ENCODE results near the gene PPP1R9B.

Gene PPP1R9B

DNA sequence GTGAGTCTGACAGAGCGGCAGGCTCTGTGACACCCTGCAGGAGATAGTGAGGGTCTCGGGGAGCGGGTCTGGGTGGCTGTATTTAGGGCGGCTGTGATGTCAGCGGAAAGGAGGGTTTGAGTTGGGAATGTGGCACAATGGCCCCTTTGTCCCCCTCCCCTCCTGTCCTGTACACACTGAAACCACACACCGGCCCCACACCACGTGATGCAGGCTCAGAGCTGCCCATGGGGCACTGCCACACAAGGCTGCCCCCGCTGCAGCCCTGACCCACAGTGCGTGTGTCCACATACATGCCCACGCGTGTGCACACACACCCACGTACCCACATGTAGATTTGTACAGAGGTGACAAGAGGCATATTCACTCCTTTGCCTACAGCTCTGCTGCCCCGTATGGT is 30.7 kb upstream of the PPP1R9B start:
- Histone ChIP-seq H3K27ac (replicated peaks; ENCODE audit: low read length) (no peak overlapping the region), H2BK5ac (ENCODE audit: low read length) (no peak overlapping the region), H3K14ac (ENCODE audit: low read length) (peak overlapping the region; percentile 64), H4K8ac (ENCODE audit: low read depth, low read length) (peak overlapping the region; percentile 57), H3K9me3 (replicated peaks in 1 of 2; ENCODE audit: control insufficient read depth in 2 of 2, insufficient read depth in 1 of 2, low read depth in 1 of 2, low read length in 2 of 2) (peaks cover 0 to 3% of the 10 kb centered on the region in 2 donors), H3K36me3 (replicated peaks in 1 of 2; ENCODE audit: control insufficient read depth in 2 of 2, insufficient read depth in 2 of 2, low read length in 2 of 2) (peaks cover 0 to under 1% of the 10 kb centered on the region in 2 donors), H2BK12ac (ENCODE audit: low read length) (peak overlapping the region; percentile 8), H4K91ac (ENCODE audit: low read depth, low read length, poor library complexity) (peak overlapping the region; percentile 62), H3K79me1 (ENCODE audit: low read depth, low read length) (peaks cover 4% of the 10 kb centered on the region), H3K18ac (ENCODE audit: low read length) (peak overlapping the region; percentile 83), H2AFZ (ENCODE audit: low read length) (peak overlapping the region; percentile 5), H3K9ac (ENCODE audit: low read depth, low read length, poor library complexity) (peak overlapping the region; percentile 16), H2BK15ac (ENCODE audit: low read length) (peak overlapping the region; percentile 8), H2BK120ac (ENCODE audit: low read depth, low read length) (peak overlapping the region; percentile 6), H3K4me1 (ENCODE audit: control insufficient read depth in 2 of 2, insufficient read depth in 1 of 2, low read depth in 1 of 2, low read length in 2 of 2) (peaks cover 34 to 47% of the 10 kb centered on the region in 2 donors), H3K4me3 (ENCODE audit: low read length in 2 of 2) (no peak overlapping the region), H3K4me2 (ENCODE audit: insufficient read depth, low read length, poor library complexity, severe bottlenecking) (no peak overlapping the region), H3K27me3 (ENCODE audit: control insufficient read depth in 3 of 3, insufficient read depth in 3 of 3, low read depth in 1 of 3, low read length in 3 of 3) (peaks cover 0 to 9% (median 0%) of the 10 kb centered on the region in 3 experiments), H3K4ac (ENCODE audit: low read length) (peak overlapping the region; percentile 97), H2AK5ac (ENCODE audit: low read depth, low read length) (peak overlapping the region; percentile 96), H3K23ac (ENCODE audit: low read depth, low read length, poor library complexity) (no peak overlapping the region)
- WGBS, 2 donors (ENCODE audit: extremely low coverage in 2 of 2, insufficient read length in 2 of 2, insufficient replicate concordance in 1 of 2), result no CpG with 5 or more reads among the region's 13 CpGs
- DNase-seq (ENCODE audit: low spot score), result no peak

DNA sequence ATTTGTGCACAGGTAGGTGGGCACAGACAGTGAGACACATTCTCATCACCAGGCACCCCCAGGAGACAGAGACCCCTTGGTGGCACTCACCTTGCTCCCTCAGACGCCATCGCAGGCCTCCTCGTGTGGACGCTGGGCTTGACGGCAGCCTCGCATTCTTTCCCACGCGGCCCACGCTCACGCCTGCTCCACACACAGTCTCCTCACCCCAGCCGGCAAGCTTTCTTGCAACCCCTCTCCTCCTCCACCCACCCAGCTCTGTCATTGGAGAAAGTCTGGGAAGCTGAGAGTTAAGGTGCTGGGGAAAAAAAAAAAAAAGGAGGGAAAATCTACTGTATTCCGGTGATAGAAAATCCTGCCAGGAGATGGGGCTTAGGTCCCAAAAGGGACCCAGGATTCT is 30.1 kb upstream of the PPP1R9B start:
- Histone ChIP-seq H4K8ac (ENCODE audit: low read depth, low read length) (no peak overlapping the region), H3K36me3 (replicated peaks in 1 of 2; ENCODE audit: control insufficient read depth in 2 of 2, insufficient read depth in 2 of 2, low read length in 2 of 2) (no peaks in the 10 kb centered on the region), H4K91ac (ENCODE audit: low read depth, low read length, poor library complexity) (peak overlapping the region; percentile 93), H3K14ac (ENCODE audit: low read length) (no peak overlapping the region), H3K9ac (ENCODE audit: low read depth, low read length, poor library complexity) (no peak overlapping the region), H3K4me1 (ENCODE audit: control insufficient read depth in 2 of 2, insufficient read depth in 1 of 2, low read depth in 1 of 2, low read length in 2 of 2) (peaks cover 34 to 47% of the 10 kb centered on the region in 2 donors), H2BK5ac (ENCODE audit: low read length) (no peak overlapping the region), H3K4me3 (ENCODE audit: low read length in 2 of 2) (no peak overlapping the region), H3K79me1 (ENCODE audit: low read depth, low read length) (peaks cover 4% of the 10 kb centered on the region), H2AK5ac (ENCODE audit: low read depth, low read length) (peak overlapping the region; percentile 38), H2AFZ (ENCODE audit: low read length) (no peak overlapping the region), H3K18ac (ENCODE audit: low read length) (peak overlapping the region; percentile 86), H2BK12ac (ENCODE audit: low read length) (no peak overlapping the region), H2BK120ac (ENCODE audit: low read depth, low read length) (no peak overlapping the region), H3K9me3 (replicated peaks in 1 of 2; ENCODE audit: control insufficient read depth in 2 of 2, insufficient read depth in 1 of 2, low read depth in 1 of 2, low read length in 2 of 2) (peaks cover 0 to 2% of the 10 kb centered on the region in 2 donors), H3K4ac (ENCODE audit: low read length) (no peak overlapping the region), H3K23ac (ENCODE audit: low read depth, low read length, poor library complexity) (no peak overlapping the region), H3K4me2 (ENCODE audit: insufficient read depth, low read length, poor library complexity, severe bottlenecking) (no peak overlapping the region), H3K27me3 (ENCODE audit: control insufficient read depth in 3 of 3, insufficient read depth in 3 of 3, low read depth in 1 of 3, low read length in 3 of 3) (peaks cover 0 to 7% (median 0%) of the 10 kb centered on the region in 3 experiments), H3K27ac (replicated peaks; ENCODE audit: low read length) (no peak overlapping the region), H2BK15ac (ENCODE audit: low read length) (peak overlapping the region; percentile 75)
- DNase-seq (ENCODE audit: low spot score), result no peak
- no CpG with 5 or more reads among the region's 12 CpGs for WGBS, 2 donors (ENCODE audit: extremely low coverage in 2 of 2, insufficient read length in 2 of 2, insufficient replicate concordance in 1 of 2)

DNA sequence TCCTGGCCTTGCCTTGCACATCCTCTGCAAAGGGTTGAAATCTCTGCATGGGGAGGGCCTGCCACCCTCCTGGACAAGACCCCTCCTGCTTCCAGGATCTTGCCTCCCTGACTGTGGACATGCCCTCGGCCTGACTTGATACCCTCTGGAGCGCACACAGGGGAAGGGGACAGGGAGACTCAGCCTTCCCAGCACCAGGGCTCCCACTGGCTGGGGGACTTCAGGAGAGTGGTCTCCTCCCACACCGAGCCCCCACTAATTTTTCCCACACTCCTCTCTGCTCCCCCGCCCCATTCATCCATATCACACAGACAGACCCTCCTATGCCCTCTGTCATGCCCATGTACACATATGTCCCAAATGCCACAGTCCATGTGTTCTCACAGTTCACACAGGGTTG is 29.6 kb upstream of the PPP1R9B start:
- H3K27me3 ChIP-seq (ENCODE audit: control insufficient read depth in 3 of 3, insufficient read depth in 3 of 3, low read depth in 1 of 3, low read length in 3 of 3), result peaks cover 0 to 7% (median 0%) of the 10 kb centered on the region in 3 experiments
- H2AFZ ChIP-seq (ENCODE audit: low read length), result no peak overlapping the region
- peaks cover 34 to 47% of the 10 kb centered on the region in 2 donors for H3K4me1 ChIP-seq (ENCODE audit: control insufficient read depth in 2 of 2, insufficient read depth in 1 of 2, low read depth in 1 of 2, low read length in 2 of 2)
- no peak overlapping the region for H3K4me3 ChIP-seq (ENCODE audit: low read length in 2 of 2)
- no peak overlapping the region for H2BK120ac ChIP-seq (ENCODE audit: low read depth, low read length)
- no peaks in the 10 kb centered on the region for H3K36me3 ChIP-seq (replicated peaks in 1 of 2; ENCODE audit: control insufficient read depth in 2 of 2, insufficient read depth in 2 of 2, low read length in 2 of 2)
- no peaks in the 10 kb centered on the region for H3K9me3 ChIP-seq (replicated peaks in 1 of 2; ENCODE audit: control insufficient read depth in 2 of 2, insufficient read depth in 1 of 2, low read depth in 1 of 2, low read length in 2 of 2)
- no peak overlapping the region for H3K4me2 ChIP-seq (ENCODE audit: insufficient read depth, low read length, poor library complexity, severe bottlenecking)
- peak overlapping the region; percentile 75 for H2BK15ac ChIP-seq (ENCODE audit: low read length)
- DNase-seq (ENCODE audit: low spot score), result no peak
- H3K9ac ChIP-seq (ENCODE audit: low read depth, low read length, poor library complexity), result no peak overlapping the region
- H3K18ac ChIP-seq (ENCODE audit: low read length), result peak overlapping the region; percentile 38
- WGBS, 2 donors (ENCODE audit: extremely low coverage in 2 of 2, insufficient read length in 2 of 2, insufficient replicate concordance in 1 of 2), result no CpG with 5 or more reads among the region's 4 CpGs
- H4K8ac ChIP-seq (ENCODE audit: low read depth, low read length), result no peak overlapping the region
- no peak overlapping the region for H3K14ac ChIP-seq (ENCODE audit: low read length)
- no peak overlapping the region for H4K91ac ChIP-seq (ENCODE audit: low read depth, low read length, poor library complexity)
- no peak overlapping the region for H3K27ac ChIP-seq (replicated peaks; ENCODE audit: low read length)
- no peak overlapping the region for H2BK5ac ChIP-seq (ENCODE audit: low read length)
- peaks cover 4% of the 10 kb centered on the region for H3K79me1 ChIP-seq (ENCODE audit: low read depth, low read length)
- no peak overlapping the region for H3K23ac ChIP-seq (ENCODE audit: low read depth, low read length, poor library complexity)
- peak overlapping the region; percentile 73 for H2BK12ac ChIP-seq (ENCODE audit: low read length)
- no peak overlapping the region for H3K4ac ChIP-seq (ENCODE audit: low read length)
- peak overlapping the region; percentile 32 for H2AK5ac ChIP-seq (ENCODE audit: low read depth, low read length)

DNA sequence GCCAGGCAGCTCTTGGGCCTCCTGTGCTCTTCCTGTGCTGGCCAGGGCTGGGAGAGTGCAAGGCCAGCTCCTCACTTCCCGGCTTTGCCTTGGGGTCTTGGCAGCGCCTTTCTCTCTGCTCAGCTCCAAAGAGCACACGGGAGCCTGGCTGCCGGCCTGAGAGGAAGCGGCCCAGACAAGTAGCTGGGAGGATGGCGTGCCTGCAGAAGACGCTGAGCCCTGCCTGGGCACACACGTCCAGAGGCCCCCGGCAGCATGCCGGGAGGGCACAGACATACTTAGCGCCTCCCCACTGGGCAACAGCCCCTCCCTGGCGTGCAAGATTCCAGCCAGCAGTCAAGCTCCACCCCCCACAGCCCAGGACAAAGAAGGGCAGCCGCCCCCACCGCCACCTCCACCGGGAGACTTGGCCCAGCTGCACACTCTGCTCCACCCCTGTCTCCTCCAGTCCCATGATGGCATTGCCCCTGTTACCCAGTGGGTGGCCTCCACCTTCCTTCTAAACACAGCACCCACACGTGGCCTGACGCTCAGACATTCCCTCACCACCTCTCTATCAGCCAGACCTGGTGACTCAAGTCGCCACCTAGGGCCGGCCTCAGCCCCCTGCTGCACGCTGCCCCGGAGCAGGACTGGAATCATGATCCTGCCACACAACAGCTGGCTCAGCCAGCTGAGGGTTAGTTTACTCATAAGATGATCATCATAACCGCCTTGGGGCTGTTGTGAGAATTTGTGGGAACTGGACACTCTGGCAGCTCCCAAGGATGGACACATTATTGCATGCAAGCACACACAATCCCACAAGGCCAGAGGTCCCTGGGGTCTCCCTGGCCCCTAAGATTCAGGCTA is 27.7 kb upstream of the PPP1R9B start:
- Histone ChIP-seq H4K8ac (ENCODE audit: low read depth, low read length) (peak overlapping the region; percentile 52), H3K36me3 (replicated peaks in 1 of 2; ENCODE audit: control insufficient read depth in 2 of 2, insufficient read depth in 2 of 2, low read length in 2 of 2) (no peaks in the 10 kb centered on the region), H3K79me1 (ENCODE audit: low read depth, low read length) (peaks cover 4% of the 10 kb centered on the region), H3K14ac (ENCODE audit: low read length) (peak overlapping the region; percentile 75), H3K9ac (ENCODE audit: low read depth, low read length, poor library complexity) (peak overlapping the region; percentile 82), H3K9me3 (replicated peaks in 1 of 2; ENCODE audit: control insufficient read depth in 2 of 2, insufficient read depth in 1 of 2, low read depth in 1 of 2, low read length in 2 of 2) (no peaks in the 10 kb centered on the region), H3K18ac (ENCODE audit: low read length) (peak overlapping the region; percentile 99), H2AK5ac (ENCODE audit: low read depth, low read length) (peak overlapping the region; percentile 71), H2BK12ac (ENCODE audit: low read length) (peak overlapping the region; percentile 65), H2BK5ac (ENCODE audit: low read length) (peak overlapping the region; percentile 83), H2AFZ (ENCODE audit: low read length) (peak overlapping the region; percentile 91), H2BK120ac (ENCODE audit: low read depth, low read length) (peak overlapping the region; percentile 62), H3K23ac (ENCODE audit: low read depth, low read length, poor library complexity) (peak overlapping the region; percentile 83), H3K27me3 (ENCODE audit: control insufficient read depth in 3 of 3, insufficient read depth in 3 of 3, low read depth in 1 of 3, low read length in 3 of 3) (peaks cover 0 to 7% (median 0%) of the 10 kb centered on the region in 3 experiments), H4K91ac (ENCODE audit: low read depth, low read length, poor library complexity) (peak overlapping the region; percentile 90), H3K4me2 (ENCODE audit: insufficient read depth, low read length, poor library complexity, severe bottlenecking) (peak overlapping the region; percentile 19), H3K27ac (replicated peaks; ENCODE audit: low read length) (peak overlapping the region; percentile 40), H3K4me1 (ENCODE audit: control insufficient read depth in 2 of 2, insufficient read depth in 1 of 2, low read depth in 1 of 2, low read length in 2 of 2) (peaks cover 25 to 35% of the 10 kb centered on the region in 2 donors), H3K4me3 (ENCODE audit: low read length in 2 of 2) (peak overlapping the region in 1 of 2 donors; percentile 32), H2BK15ac (ENCODE audit: low read length) (peak overlapping the region; percentile 100), H3K4ac (ENCODE audit: low read length) (peak overlapping the region; percentile 91)
- no CpG with 5 or more reads among the region's 22 CpGs for whole genome bisulfite sequencing, 2 donors (ENCODE audit: extremely low coverage in 2 of 2, insufficient read length in 2 of 2, insufficient replicate concordance in 1 of 2)
- no peak for DNase-seq (ENCODE audit: low spot score)

Data from neuronal stem cell (in vitro differentiated cells).